ENCODE data around the gene WWOX.

WWOX gene

GRCh38 chr16:78672779-78673556 lies 573.5 kb downstream of the WWOX start:
- DNase-seq: no peak
- Histone ChIP-seq H3K27me3 (no peaks in the 10 kb centered on the region), H3K4me1 (peaks cover 0 to 28% (median 13%) of the 10 kb centered on the region in 4 donors), H3K27ac (no peak overlapping the region), H3K4me3 (no peak overlapping the region), H3K36me3 (no peaks in the 10 kb centered on the region), H3K9me3 (no peaks in the 10 kb centered on the region)
- TF ChIP-seq CTCF (IDR thresholded peaks at IDR 0.05): no peak
- intact Hi-C loops (cut with DNase I; ENCODE audit: low total_unique reads): no loop called here

GRCh38 chr16:78673884-78674283 lies 574.4 kb downstream of the WWOX start:
- no peak overlapping the region for H3K27ac ChIP-seq
- no peak overlapping the region for H3K4me3 ChIP-seq
- peaks cover 0 to 25% (median 13%) of the 10 kb centered on the region in 4 donors for H3K4me1 ChIP-seq
- intact Hi-C loops (cut with DNase I; ENCODE audit: low total_unique reads): no loop called here
- no peaks in the 10 kb centered on the region for H3K27me3 ChIP-seq
- no peak for DNase-seq
- TF ChIP-seq CTCF (IDR thresholded peaks at IDR 0.05): no peak
- no peaks in the 10 kb centered on the region for H3K36me3 ChIP-seq
- H3K9me3 ChIP-seq: no peaks in the 10 kb centered on the region

- no peaks in the 10 kb centered on the region for H3K27me3 ChIP-seq
- no peaks in the 10 kb centered on the region for H3K9me3 ChIP-seq
- no peak overlapping the region for H3K27ac ChIP-seq
- no peaks in the 10 kb centered on the region for H3K36me3 ChIP-seq
- no peak for DNase-seq
- intact Hi-C loops (cut with DNase I; ENCODE audit: low total_unique reads): no loop called here
- no peak for TF ChIP-seq CTCF (IDR thresholded peaks at IDR 0.05)
- peaks cover 0 to 11% (median under 1%) of the 10 kb centered on the region in 4 donors for H3K4me1 ChIP-seq
- H3K4me3 ChIP-seq: no peak overlapping the region
These were observed 575.9 kb downstream of the WWOX start for GRCh38 chr16:78675312-78675711.

- no peak for TF ChIP-seq CTCF (IDR thresholded peaks at IDR 0.05)
- H3K4me1 ChIP-seq: peaks cover 0 to 5% (median 0%) of the 10 kb centered on the region in 4 donors
- no peak for DNase-seq
- H3K27me3 ChIP-seq: no peaks in the 10 kb centered on the region
- no peak overlapping the region for H3K27ac ChIP-seq
- no peak overlapping the region for H3K4me3 ChIP-seq
- intact Hi-C loops (cut with DNase I; ENCODE audit: low total_unique reads): no loop called here
- no peaks in the 10 kb centered on the region for H3K9me3 ChIP-seq
- H3K36me3 ChIP-seq: no peaks in the 10 kb centered on the region
These were observed 576.7 kb downstream of the WWOX start for GRCh38 chr16:78675951-78676792.

- no peaks in the 10 kb centered on the region for H3K36me3 ChIP-seq
- no peak for DNase-seq
- no peak for TF ChIP-seq CTCF (IDR thresholded peaks at IDR 0.05)
- intact Hi-C loops (cut with DNase I; ENCODE audit: low total_unique reads): no loop called here
- no peaks in the 10 kb centered on the region for H3K9me3 ChIP-seq
- no peak overlapping the region for H3K4me3 ChIP-seq
- H3K27me3 ChIP-seq: no peaks in the 10 kb centered on the region
- peaks cover 0 to 5% (median 0%) of the 10 kb centered on the region in 4 donors for H3K4me1 ChIP-seq
- H3K27ac ChIP-seq: no peak overlapping the region
These were observed 577.8 kb downstream of the WWOX start for GRCh38 chr16:78677181-78677731.

Measured in tibial artery (tissue), 4 donors.